ENCODE results near the gene OR51B4. TPM values are rescaled to one million over a fixed set of nuclear protein-coding genes. Genes with fewer than 3 reads are reported as not detected.

OR51B4 gene
- total RNA-seq, 1 experiment from 2014 or later: not detected

- POLR2A ChIA-PET: no interaction called here
- DNase-seq (ENCODE audit: unreplicated experiment): no peak
- no peaks in the 10 kb centered on the region for H3K27me3 Mint-ChIP-seq (ENCODE audit: insufficient read depth, unreplicated experiment)
- H3K36me3 Mint-ChIP-seq (ENCODE audit: insufficient read depth, unreplicated experiment): no peaks in the 10 kb centered on the region
- no peak overlapping the region for H3K27ac Mint-ChIP-seq (ENCODE audit: low read depth, unreplicated experiment)
- no peak overlapping the region for H3K4me3 Mint-ChIP-seq (ENCODE audit: unreplicated experiment)
- no peak for TF ChIP-seq CTCF (IDR thresholded peaks at IDR 0.05; ENCODE audit: unreplicated experiment)
- no TSS peak for BruUV-seq (replicated peaks)
- intact Hi-C loops (cut with micrococcal nuclease): no loop called here
- CTCF ChIA-PET: interaction anchor here (0.6 to 4.2 kb wide), 10 partner anchors 10 to 1106 kb away, joined by 3 to 24 read pairs (median 3); no protein-coding TSS in a partner anchor
- H3K4me1 Mint-ChIP-seq (ENCODE audit: insufficient read depth, unreplicated experiment): peaks cover 9% of the 10 kb centered on the region
- no peaks in the 10 kb centered on the region for H3K9me3 Mint-ChIP-seq (ENCODE audit: unreplicated experiment)
Measured at GRCh38 chr11:5288906-5289550, 12.7 kb downstream of the OR51B4 start.

GRCh38 chr11:5288108-5288905 lies 13.4 kb downstream of the OR51B4 start:
- Mint-ChIP-seq H3K27me3 (ENCODE audit: insufficient read depth, unreplicated experiment) (no peaks in the 10 kb centered on the region), H3K36me3 (ENCODE audit: insufficient read depth, unreplicated experiment) (no peaks in the 10 kb centered on the region), H3K4me1 (ENCODE audit: insufficient read depth, unreplicated experiment) (peaks cover 9% of the 10 kb centered on the region), H3K27ac (ENCODE audit: low read depth, unreplicated experiment) (no peak overlapping the region), H3K9me3 (ENCODE audit: unreplicated experiment) (no peaks in the 10 kb centered on the region), H3K4me3 (ENCODE audit: unreplicated experiment) (no peak overlapping the region)
- no peak for DNase-seq (ENCODE audit: unreplicated experiment)
- ChIA-PET POLR2A (interaction anchor here (0.7 kb wide), 1 partner anchor 83 kb away, joined by 3 read pairs; no protein-coding TSS in a partner anchor), CTCF (interaction anchor here (0.5 to 4.2 kb wide), 9 partner anchors 10 to 1030 kb away, joined by 3 to 24 read pairs (median 3); no protein-coding TSS in a partner anchor)
- no TSS peak for BruUV-seq (replicated peaks)
- intact Hi-C loops (cut with micrococcal nuclease): no loop called here
- no peak for TF ChIP-seq CTCF (IDR thresholded peaks at IDR 0.05; ENCODE audit: unreplicated experiment)

GRCh38 chr11:5286901-5287300 lies 14.8 kb downstream of the OR51B4 start:
- peaks cover 9% of the 10 kb centered on the region for H3K4me1 Mint-ChIP-seq (ENCODE audit: insufficient read depth, unreplicated experiment)
- H3K36me3 Mint-ChIP-seq (ENCODE audit: insufficient read depth, unreplicated experiment): no peaks in the 10 kb centered on the region
- no peak for DNase-seq (ENCODE audit: unreplicated experiment)
- no TSS peak for BruUV-seq (replicated peaks)
- ChIA-PET CTCF (interaction anchor here (4.2 kb wide), 1 partner anchor 162 kb away, joined by 24 read pairs; no protein-coding TSS in a partner anchor), POLR2A (no interaction called here)
- TF ChIP-seq CTCF (IDR thresholded peaks at IDR 0.05; ENCODE audit: unreplicated experiment): no peak
- H3K4me3 Mint-ChIP-seq (ENCODE audit: unreplicated experiment): no peak overlapping the region
- no peaks in the 10 kb centered on the region for H3K9me3 Mint-ChIP-seq (ENCODE audit: unreplicated experiment)
- no peak overlapping the region for H3K27ac Mint-ChIP-seq (ENCODE audit: low read depth, unreplicated experiment)
- intact Hi-C loops (cut with micrococcal nuclease): no loop called here
- no peaks in the 10 kb centered on the region for H3K27me3 Mint-ChIP-seq (ENCODE audit: insufficient read depth, unreplicated experiment)

GRCh38 chr11:5286351-5286750 lies 15.4 kb downstream of the OR51B4 start:
- no peaks in the 10 kb centered on the region for H3K36me3 Mint-ChIP-seq (ENCODE audit: insufficient read depth, unreplicated experiment)
- DNase-seq (ENCODE audit: unreplicated experiment): no peak
- TF ChIP-seq CTCF (IDR thresholded peaks at IDR 0.05; ENCODE audit: unreplicated experiment): no peak
- H3K27me3 Mint-ChIP-seq (ENCODE audit: insufficient read depth, unreplicated experiment): no peaks in the 10 kb centered on the region
- peaks cover 9% of the 10 kb centered on the region for H3K4me1 Mint-ChIP-seq (ENCODE audit: insufficient read depth, unreplicated experiment)
- ChIA-PET POLR2A (no interaction called here), CTCF (interaction anchor here (0.8 to 1.2 kb wide), 2 partner anchors 9 to 85 kb away, joined by 3 to 4 read pairs; partner anchors contain the start of gene OR51V1)
- no peaks in the 10 kb centered on the region for H3K9me3 Mint-ChIP-seq (ENCODE audit: unreplicated experiment)
- H3K27ac Mint-ChIP-seq (ENCODE audit: low read depth, unreplicated experiment): no peak overlapping the region
- BruUV-seq (replicated peaks): no TSS peak
- intact Hi-C loops (cut with micrococcal nuclease): no loop called here
- no peak overlapping the region for H3K4me3 Mint-ChIP-seq (ENCODE audit: unreplicated experiment)
